IMR-90 (cell line): ENCODE measurements around the gene MYOM1.

Source experiments
- CHD1 ChIP-seq: IDR thresholded peaks from 2 replicates; pipeline ENCODE4 v1.6.1; 2012; ENCODE audit warnings: low read depth, low read length, improper control_type of control experiment
- CTCF ChIP-seq: conservative IDR thresholded peaks from 2 replicates; pipeline ENCODE4 v1.5.1; 2012; ENCODE audit warnings: mild to moderate bottlenecking, low read depth, low read length, improper control_type of control experiment
- ELK1 ChIP-seq: fragments of 150-350 bp; IDR thresholded peaks from 2 replicates; pipeline ENCODE4 v1.6.1; 2016; ENCODE audit warnings: low read depth, mild to moderate bottlenecking, low read length, moderate library complexity, borderline replicate concordance
- NFE2L2 ChIP-seq: fragments of 150-350 bp; IDR thresholded peaks from 2 replicates; pipeline ENCODE4 v1.6.1; 2016; ENCODE audit warnings: low read depth, mild to moderate bottlenecking, low read length
- POLR2A ChIP-seq: IDR thresholded peaks from 2 replicates; pipeline ENCODE4 v1.6.1; 2012; ENCODE audit warnings: mild to moderate bottlenecking, low read depth, low read length
- RCOR1 ChIP-seq: IDR thresholded peaks from 2 replicates; pipeline ENCODE4 v1.6.1; 2012; ENCODE audit warnings: mild to moderate bottlenecking, low read length, improper control_type of control experiment; ENCODE audit not compliant: insufficient replicate concordance
- RFX5 ChIP-seq: IDR thresholded peaks from 2 replicates; pipeline ENCODE4 v1.8.0; 2012; ENCODE audit warnings: low read depth, mild to moderate bottlenecking, low read length, moderate library complexity
- SMC3 ChIP-seq: fragments of 150-350 bp; IDR thresholded peaks from 2 replicates; pipeline ENCODE4 v1.6.1; 2016; ENCODE audit warnings: low read depth, mild to moderate bottlenecking, antibody characterized with exemption, low read length, moderate library complexity

- TF ChIP-seq RFX5: no peak
- TF ChIP-seq CTCF: no peak
- no peak for TF ChIP-seq ELK1
- TF ChIP-seq POLR2A: no peak
- no peak for TF ChIP-seq RCOR1
- TF ChIP-seq CHD1: no peak
- TF ChIP-seq SMC3: no peak
- TF ChIP-seq NFE2L2: no peak
Measured at GRCh38 chr18:3263132-3263700, 43.4 kb upstream of the MYOM1 start.
